PC-9 (cell line): ENCODE results near the gene UVRAG. TPM values are rescaled to one million over a fixed set of nuclear protein-coding genes. Genes with fewer than 3 reads are reported as not detected.

Experiments
- BruUV-seq: library from RNA; stranded (reverse); fragments of 400-500 nt; replicated peaks from 2 replicates; lab custom pipeline; 2021; lab: Mats Ljungman, UMichigan
- CTCF ChIA-PET: fragments of 300-600 bp; sonication (Branson Sonifier 250); formaldehyde crosslinking; loops from one replicate; lab custom pipeline; 2022; ENCODE audit warnings: antibody characterized with exemption; lab: Charles Lee
- POLR2A ChIA-PET: fragments of 300-600 bp; sonication (Branson Sonifier 250); formaldehyde crosslinking; loops from one replicate; lab custom pipeline; 2022; ENCODE audit warnings: antibody characterized with exemption; ENCODE audit not compliant: unreplicated experiment; lab: Charles Lee
- DNase-seq, 2 experiments: peaks; one replicate each; pipeline versions ENCODE4 v3.0.0 to v3.0.0-alpha.2; 2015 to 2022; ENCODE audit warnings: mixed read lengths in 1 of 2
- H2AFZ ChIP-seq: fragments of 200-600 bp; sonication (generic); 2 replicates; pipeline ENCODE4 v1.8.1; 2017; ENCODE audit warnings: antibody characterized with exemption
- H3F3A ChIP-seq: fragments of 200-600 bp; sonication (generic); 2 replicates; pipeline ENCODE4 v1.8.1; 2017; ENCODE audit warnings: antibody characterized with exemption, mild to moderate bottlenecking, low read depth; ENCODE audit not compliant: insufficient read depth
- H3K27ac ChIP-seq: fragments of 200-600 bp; sonication (generic); 2 replicates; pipeline ENCODE4 v1.6.1; 2016; ENCODE audit warnings: mixed run types
- H3K27me3 ChIP-seq: fragments of 200-600 bp; sonication (generic); 2 replicates; pipeline ENCODE4 v1.6.1; 2016; ENCODE audit warnings: low read depth, mixed run types; ENCODE audit not compliant: insufficient read depth
- H3K36me3 ChIP-seq: fragments of 200-600 bp; sonication (generic); 2 replicates; pipeline ENCODE4 v1.6.1; 2016; ENCODE audit warnings: low read depth, mixed run types
- H3K4me1 ChIP-seq: fragments of 200-600 bp; sonication (generic); replicated peaks from 2 replicates; pipeline ENCODE4 v1.6.1; 2016; ENCODE audit warnings: mixed run types; ENCODE audit not compliant: insufficient read depth
- H3K4me2 ChIP-seq: fragments of 200-600 bp; sonication (generic); 2 replicates; pipeline ENCODE4 v1.6.1; 2017; ENCODE audit warnings: mixed run types
- H3K4me3 ChIP-seq: fragments of 200-600 bp; sonication (generic); 2 replicates; pipeline ENCODE4 v1.6.1; 2016; ENCODE audit warnings: mixed run types
- H3K79me2 ChIP-seq: fragments of 200-600 bp; sonication (generic); 2 replicates; pipeline ENCODE4 v1.6.1; 2017; ENCODE audit warnings: low read depth, mixed run types
- H3K9me2 ChIP-seq: fragments of 200-600 bp; sonication (generic); 2 replicates; pipeline ENCODE4 v1.8.1; 2017; ENCODE audit warnings: mild to moderate bottlenecking; ENCODE audit not compliant: insufficient read depth
- H3K9me3 ChIP-seq: fragments of 200-600 bp; sonication (generic); 2 replicates; pipeline ENCODE4 v1.8.1; 2016; ENCODE audit warnings: low read depth; ENCODE audit not compliant: insufficient read depth
- H4K20me1 ChIP-seq: fragments of 200-600 bp; sonication (generic); 2 replicates; pipeline ENCODE4 v1.8.1; 2017; ENCODE audit not compliant: insufficient read depth
- EZH2 ChIP-seq: fragments of 200-600 bp; sonication (generic); IDR thresholded peaks from 2 replicates; pipeline ENCODE4 v1.8.0; 2017; ENCODE audit warnings: antibody characterized with exemption, low read depth
- intact Hi-C: fragments of 100-400 bp; cut with micrococcal nuclease; formaldehyde crosslinking; loops from one replicate; pipeline ENCODE4 v1.10.0; 2022; ENCODE audit not compliant: unreplicated experiment
- total RNA-seq: library from RNA; stranded (reverse); gene quantifications from 2 replicates; pipeline ENCODE4 v1.2.3, GENCODE V29; 2021
- TF ChIP-seq, protein P1 (sequence below): fragments of 200-600 bp; sonication (generic); conservative IDR thresholded peaks from 2 replicates; pipeline ENCODE4 v1.6.1; 2017; ENCODE audit warnings: mixed run types, antibody characterized with exemption, mild to moderate bottlenecking, moderate library complexity

The UVRAG gene
- total RNA-seq, 1 experiment from 2014 or later, result 20.4 TPM

- intact Hi-C loops, result no loop called here
- Histone ChIP-seq H3K4me3 (no peak overlapping the region), H3K79me2 (no peaks in the 10 kb centered on the region), H4K20me1 (no peaks in the 10 kb centered on the region; the same call in 1 of the 2 replicates), H3K4me2 (no peak overlapping the region), H3K4me1 (peaks cover 16% of the 10 kb centered on the region), H3K9me3 (no peaks in the 10 kb centered on the region; the same call in 1 of the 2 replicates), H3K27ac (no peak overlapping the region), H2AFZ (no peak overlapping the region), H3K9me2 (no peaks in the 10 kb centered on the region), H3F3A (peaks cover 17% of the 10 kb centered on the region), H3K36me3 (no peaks in the 10 kb centered on the region), H3K27me3 (no peaks in the 10 kb centered on the region)
- CTCF ChIA-PET, result interaction anchor here (0.6 kb wide), 1 partner anchor 638 kb away, joined by 3 read pairs; no protein-coding TSS in a partner anchor
- no TSS peak for BruUV-seq
- POLR2A ChIA-PET, result no interaction called here
- DNase-seq, result no peak
- TF ChIP-seq EZH2, result no peak
- TF ChIP-seq, protein P1, sequence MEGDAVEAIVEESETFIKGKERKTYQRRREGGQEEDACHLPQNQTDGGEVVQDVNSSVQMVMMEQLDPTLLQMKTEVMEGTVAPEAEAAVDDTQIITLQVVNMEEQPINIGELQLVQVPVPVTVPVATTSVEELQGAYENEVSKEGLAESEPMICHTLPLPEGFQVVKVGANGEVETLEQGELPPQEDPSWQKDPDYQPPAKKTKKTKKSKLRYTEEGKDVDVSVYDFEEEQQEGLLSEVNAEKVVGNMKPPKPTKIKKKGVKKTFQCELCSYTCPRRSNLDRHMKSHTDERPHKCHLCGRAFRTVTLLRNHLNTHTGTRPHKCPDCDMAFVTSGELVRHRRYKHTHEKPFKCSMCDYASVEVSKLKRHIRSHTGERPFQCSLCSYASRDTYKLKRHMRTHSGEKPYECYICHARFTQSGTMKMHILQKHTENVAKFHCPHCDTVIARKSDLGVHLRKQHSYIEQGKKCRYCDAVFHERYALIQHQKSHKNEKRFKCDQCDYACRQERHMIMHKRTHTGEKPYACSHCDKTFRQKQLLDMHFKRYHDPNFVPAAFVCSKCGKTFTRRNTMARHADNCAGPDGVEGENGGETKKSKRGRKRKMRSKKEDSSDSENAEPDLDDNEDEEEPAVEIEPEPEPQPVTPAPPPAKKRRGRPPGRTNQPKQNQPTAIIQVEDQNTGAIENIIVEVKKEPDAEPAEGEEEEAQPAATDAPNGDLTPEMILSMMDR, result no peak
These were observed 210.8 kb downstream of the UVRAG start for GRCh38 chr11:76025817-76026216.

DNA sequence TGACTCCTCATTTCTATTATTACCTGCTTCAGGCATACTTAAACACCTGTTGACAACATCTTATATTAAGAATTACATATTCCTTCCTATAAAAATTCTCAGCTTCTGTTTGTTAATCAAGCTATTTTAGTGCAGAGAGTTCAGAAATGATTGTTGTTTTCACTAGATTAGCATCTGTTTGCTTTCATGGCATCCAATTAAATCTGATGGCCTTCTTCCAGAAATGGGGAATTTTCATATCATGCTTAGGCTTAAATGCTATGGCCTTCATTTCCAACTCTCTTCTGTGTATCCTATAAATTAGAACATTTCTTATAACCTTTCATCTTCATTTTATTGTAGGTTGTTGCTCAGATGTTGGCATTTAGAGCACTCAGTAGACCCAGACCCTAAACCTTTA lies 211.3 kb downstream of the UVRAG start:
- no TSS peak for BruUV-seq
- no peaks in the 10 kb centered on the region for H3K9me2 ChIP-seq
- H4K20me1 ChIP-seq, result no peaks in the 10 kb centered on the region; the same call in 1 of the 2 replicates
- ChIA-PET POLR2A (interaction anchor here (0.6 kb wide), 1 partner anchor 422 kb away, joined by 4 read pairs; no protein-coding TSS in a partner anchor), CTCF (interaction anchor here (0.6 kb wide), 1 partner anchor 638 kb away, joined by 3 read pairs; no protein-coding TSS in a partner anchor)
- H3K36me3 ChIP-seq, result no peaks in the 10 kb centered on the region
- H3K9me3 ChIP-seq, result no peaks in the 10 kb centered on the region; the same call in 1 of the 2 replicates
- no peak for TF ChIP-seq EZH2
- TF ChIP-seq, protein P1, result no peak
- no peak overlapping the region for H3K4me3 ChIP-seq
- H3K4me2 ChIP-seq, result no peak overlapping the region
- H3K4me1 ChIP-seq, result peaks cover 20% of the 10 kb centered on the region
- no peaks in the 10 kb centered on the region for H3K27me3 ChIP-seq
- no peak overlapping the region for H2AFZ ChIP-seq
- peaks cover 22% of the 10 kb centered on the region for H3F3A ChIP-seq
- intact Hi-C loops, result no loop called here
- H3K27ac ChIP-seq, result no peak overlapping the region
- no peaks in the 10 kb centered on the region for H3K79me2 ChIP-seq
- DNase-seq, result no peak

DNA sequence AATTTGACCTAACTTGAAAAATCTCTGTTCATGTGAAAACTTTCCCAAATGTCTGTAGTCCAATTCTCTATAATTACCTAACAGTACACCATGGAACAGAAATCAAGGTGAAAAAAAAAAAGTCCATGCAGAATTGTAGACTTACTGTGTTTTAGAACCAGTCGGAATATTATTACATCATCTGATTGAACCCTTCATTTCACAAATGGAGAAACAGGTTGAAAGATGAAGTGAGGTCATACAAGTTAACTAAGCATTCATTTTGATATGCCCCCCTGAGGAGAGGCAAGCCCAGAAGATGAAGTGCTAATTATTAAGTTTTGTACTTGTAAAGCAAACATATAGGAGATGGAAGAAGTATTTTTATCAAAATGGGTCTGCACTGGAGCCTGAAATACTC lies 211.9 kb downstream of the UVRAG start:
- no peak overlapping the region for H3K4me3 ChIP-seq
- CTCF ChIA-PET, result no interaction called here
- no peak overlapping the region for H3K4me2 ChIP-seq
- TF ChIP-seq, protein P1, result no peak
- TF ChIP-seq EZH2, result no peak
- intact Hi-C loops, result no loop called here
- peaks cover 27% of the 10 kb centered on the region for H3F3A ChIP-seq
- BruUV-seq, result no TSS peak
- no peak overlapping the region for H2AFZ ChIP-seq
- POLR2A ChIA-PET, result interaction anchor here (0.6 kb wide), 1 partner anchor 423 kb away, joined by 4 read pairs; no protein-coding TSS in a partner anchor
- no peaks in the 10 kb centered on the region for H3K79me2 ChIP-seq
- no peak for DNase-seq
- no peaks in the 10 kb centered on the region; the same call in 1 of the 2 replicates for H3K9me3 ChIP-seq
- H3K36me3 ChIP-seq, result no peaks in the 10 kb centered on the region
- peaks cover 26% of the 10 kb centered on the region for H3K4me1 ChIP-seq
- no peaks in the 10 kb centered on the region; the same call in 1 of the 2 replicates for H4K20me1 ChIP-seq
- no peaks in the 10 kb centered on the region for H3K27me3 ChIP-seq
- H3K9me2 ChIP-seq, result no peaks in the 10 kb centered on the region
- no peak overlapping the region for H3K27ac ChIP-seq
